DND-41 (cell line): ENCODE measurements around the gene BPIFB2.

ENCODE experiments used
- ATAC-seq: fragments of 200-7000 bp; cut with Tn5 transposase; 3 replicates; pipeline ENCODE4 v1.9.1; 2021; ENCODE audit warnings: low read depth; ENCODE audit not compliant: insufficient read depth
- DNase-seq: peaks from one replicate; pipeline ENCODE4 v3.0.0-alpha.2; 2020
- H2AFZ ChIP-seq: 2 replicates; pipeline ENCODE4 v1.6.0; 2012; ENCODE audit warnings: low read depth, low read length
- H3K27ac ChIP-seq: 2 replicates; pipeline ENCODE4 v1.5.1; 2012; ENCODE audit warnings: low read length, inconsistent platforms
- H3K27me3 ChIP-seq: fragments of 200-600 bp; sonication (generic); 2 replicates; pipeline ENCODE4 v1.6.0; 2012; ENCODE audit warnings: low read length, mild to moderate bottlenecking, inconsistent platforms; ENCODE audit not compliant: insufficient read depth, poor library complexity
- H3K36me3 ChIP-seq: 2 replicates; pipeline ENCODE4 v1.5.1; 2012; ENCODE audit warnings: low read length, inconsistent platforms; ENCODE audit not compliant: insufficient read depth
- H3K4me1 ChIP-seq: 2 replicates; pipeline ENCODE4 v1.5.1; 2012; ENCODE audit warnings: mild to moderate bottlenecking, low read length; ENCODE audit not compliant: insufficient read depth
- H3K4me2 ChIP-seq: 2 replicates; pipeline ENCODE4 v1.6.0; 2012; ENCODE audit warnings: mild to moderate bottlenecking, moderate library complexity, low read length, inconsistent platforms; ENCODE audit not compliant: insufficient read depth
- H3K4me3 ChIP-seq, 2 experiments: fragments of 200-600 bp in 1 of 2; shearing (Covaris generic) in 1 of 2; 2 replicates each; pipeline ENCODE4 v1.5.1; 2012 to 2016; ENCODE audit warnings: inconsistent platforms in 2 of 2, low read length in 2 of 2, mild to moderate bottlenecking in 2 of 2, low read depth in 1 of 2, moderate library complexity in 1 of 2
- H3K79me2 ChIP-seq: 2 replicates; pipeline ENCODE4 v1.6.0; 2012; ENCODE audit warnings: low read length, inconsistent platforms; ENCODE audit not compliant: insufficient read depth
- H3K9ac ChIP-seq: 2 replicates; pipeline ENCODE4 v1.6.0; 2012; ENCODE audit warnings: low read depth, mild to moderate bottlenecking, inconsistent platforms, low read length, moderate library complexity
- H3K9me3 ChIP-seq: 2 replicates; pipeline ENCODE4 v1.5.1; 2012; ENCODE audit warnings: low read length, moderate library complexity, mild to moderate bottlenecking, inconsistent platforms; ENCODE audit not compliant: insufficient read depth, severe bottlenecking
- H4K20me1 ChIP-seq: 2 replicates; pipeline ENCODE4 v1.6.0; 2012; ENCODE audit warnings: low read length; ENCODE audit not compliant: insufficient read depth
- CTCF ChIP-seq: IDR thresholded peaks from 2 replicates; pipeline ENCODE4 v1.5.1; 2012; ENCODE audit warnings: borderline replicate concordance, low read length, moderate library complexity, mild to moderate bottlenecking; ENCODE audit not compliant: poor library complexity, severe bottlenecking; ENCODE audit errors: extremely low read depth
- EZH2 ChIP-seq: IDR thresholded peaks from 3 replicates; pipeline ENCODE4 v1.6.1; 2012; ENCODE audit warnings: borderline replicate concordance, low read depth, mild to moderate bottlenecking, moderate library complexity, low read length, inconsistent platforms; ENCODE audit not compliant: severe bottlenecking

BPIFB2 gene

GRCh38 chr20:32970115-32970972 lies 37.2 kb upstream of the BPIFB2 start:
- H3K4me2 ChIP-seq: peak overlapping the region; percentile 49

GRCh38 chr20:32970973-32971300 lies 36.6 kb upstream of the BPIFB2 start:
- no peak for TF ChIP-seq CTCF
- H3K27me3 ChIP-seq: no peaks in the 10 kb centered on the region
- H3K4me1 ChIP-seq: peaks cover 88% of the 10 kb centered on the region
- H3K4me2 ChIP-seq: peak overlapping the region; percentile 49
- peak overlapping the region; percentile 49 for H3K9ac ChIP-seq
- peak overlapping the region in 1 of 2 experiments; percentile 17; a peak in 2 of 4 replicates for H3K4me3 ChIP-seq
- H3K9me3 ChIP-seq: peaks cover 3% of the 10 kb centered on the region
- no peaks in the 10 kb centered on the region for H3K79me2 ChIP-seq
- H3K27ac ChIP-seq: peak overlapping the region; percentile 83
- H2AFZ ChIP-seq: peak overlapping the region; percentile 64
- H3K36me3 ChIP-seq: no peaks in the 10 kb centered on the region
- no peak for ATAC-seq
- H4K20me1 ChIP-seq: no peaks in the 10 kb centered on the region
- peak; percentile 53 for DNase-seq

More at GRCh38 chr20:32970115-32970972, 37.2 kb upstream of the BPIFB2 start:
- DNase-seq (no peak), ATAC-seq (no peak)
- peak overlapping the region; percentile 83 for H3K27ac ChIP-seq
- H3K9me3 ChIP-seq: no peaks in the 10 kb centered on the region
- H3K4me1 ChIP-seq: peaks cover 89% of the 10 kb centered on the region
- peak overlapping the region in 1 of 2 experiments; percentile 17; a peak in 2 of 4 replicates for H3K4me3 ChIP-seq
- H3K79me2 ChIP-seq: no peaks in the 10 kb centered on the region
- H3K36me3 ChIP-seq: no peaks in the 10 kb centered on the region
- H3K9ac ChIP-seq: peak overlapping the region; percentile 49
- no peaks in the 10 kb centered on the region for H4K20me1 ChIP-seq
- H3K27me3 ChIP-seq: no peaks in the 10 kb centered on the region
- TF ChIP-seq EZH2 (no peak), CTCF (no peak)
- H2AFZ ChIP-seq: peak overlapping the region; percentile 64

- peak overlapping the region in 1 of 2 experiments; percentile 17; a peak in 2 of 4 replicates for H3K4me3 ChIP-seq
Measured at GRCh38 chr20:32971703-32972161, 35.8 kb upstream of the BPIFB2 start.

More at GRCh38 chr20:32971703-32972161, 35.8 kb upstream of the BPIFB2 start:
- Histone ChIP-seq H3K4me2 (peak overlapping the region; percentile 49), H3K27me3 (no peaks in the 10 kb centered on the region), H3K27ac (peak overlapping the region; percentile 83), H3K36me3 (no peaks in the 10 kb centered on the region), H3K79me2 (no peaks in the 10 kb centered on the region), H3K9ac (peak overlapping the region; percentile 49), H3K9me3 (peaks cover 11% of the 10 kb centered on the region), H2AFZ (peak overlapping the region; percentile 64), H3K4me1 (peaks cover 88% of the 10 kb centered on the region), H4K20me1 (no peaks in the 10 kb centered on the region)
- ATAC-seq (peak; percentile 68), DNase-seq (peak; percentile 80)
- TF ChIP-seq CTCF (no peak), EZH2 (no peak)
